H1 (cell line): Measurements from ENCODE around the gene POLR2H. TPM values are rescaled to one million over a fixed set of nuclear protein-coding genes. Genes with fewer than 3 reads are reported as not detected.

Experiments used
- CTCF ChIA-PET: fragments of 300-600 bp; sonication (Branson Sonifier 250); formaldehyde crosslinking; loops from one replicate; lab custom pipeline; 2021; ENCODE audit not compliant: partially characterized antibody; lab: Charles Lee
- POLR2A ChIA-PET: fragments of 300-600 bp; sonication (Branson Sonifier 250); formaldehyde crosslinking; loops from one replicate; lab custom pipeline; 2021; ENCODE audit warnings: inconsistent platforms; ENCODE audit not compliant: partially characterized antibody; lab: Charles Lee
- DNase-seq, 2 experiments: peaks; one replicate each; pipeline versions ENCODE4 v3.0.0 to v3.0.0-alpha.2; 2010 to 2022; ENCODE audit warnings: low spot score in 2 of 2, low read depth in 1 of 2, mixed read lengths in 1 of 2
- FAIRE-seq: peaks from 2 replicates; lab custom pipeline; 2011; peaks lifted over from hg19 to GRCh38; lab: Jason Lieb, UNC
- H2AFZ ChIP-seq: 2 replicates; pipeline ENCODE4 v1.8.1; 2012; ENCODE audit warnings: low read length, inconsistent platforms
- H2AK5ac ChIP-seq: 2 replicates; pipeline ENCODE4 v1.6.1; 2013; ENCODE audit warnings: low read depth, low read length
- H2BK120ac ChIP-seq: replicated peaks from 2 replicates; pipeline ENCODE3; 2013; ENCODE audit warnings: low read depth, low read length, inconsistent platforms
- H2BK12ac ChIP-seq: 2 replicates; pipeline ENCODE4 v1.6.1; 2013; ENCODE audit warnings: low read depth, low read length
- H2BK15ac ChIP-seq: 2 replicates; pipeline ENCODE4 v1.6.1; 2013; ENCODE audit warnings: low read length
- H2BK20ac ChIP-seq: 2 replicates; pipeline ENCODE4 v1.6.1; 2013; ENCODE audit warnings: low read length
- H2BK5ac ChIP-seq: 2 replicates; pipeline ENCODE4 v1.6.1; 2013; ENCODE audit warnings: low read depth, low read length
- H3K14ac ChIP-seq: 2 replicates; pipeline ENCODE4 v1.6.1; 2013; ENCODE audit warnings: inconsistent platforms; ENCODE audit not compliant: insufficient read length
- H3K18ac ChIP-seq: 2 replicates; pipeline ENCODE4 v1.6.1; 2013; ENCODE audit warnings: low read length; ENCODE audit errors: extremely low read depth
- H3K23ac ChIP-seq: 2 replicates; pipeline ENCODE4 v1.6.1; 2013; ENCODE audit warnings: inconsistent platforms; ENCODE audit not compliant: insufficient read length
- H3K23me2 ChIP-seq: 2 replicates; pipeline ENCODE4 v1.6.1; 2013; ENCODE audit warnings: low read depth, low read length
- H3K27ac ChIP-seq: 2 replicates; pipeline ENCODE4 v1.6.1; 2011; ENCODE audit warnings: low read depth, low read length, inconsistent platforms
- H3K27me3 ChIP-seq, 4 experiments: replicated peaks in 1 of 4; 1 replicate in 1 of 4; 2 replicates in 3 of 4; pipeline versions ENCODE4 v1.6.1 to v1.8.1; 2011 to 2013; ENCODE audit warnings: low read length in 3 of 4, mild to moderate bottlenecking in 3 of 4, inconsistent platforms in 2 of 4, mixed read lengths in 2 of 4, moderate library complexity in 1 of 4; ENCODE audit not compliant: control insufficient read depth in 3 of 4, insufficient read depth in 3 of 4; ENCODE audit errors: extremely low read depth in 1 of 4
- H3K36me3 ChIP-seq, 4 experiments: 2 replicates each; pipeline versions ENCODE4 v1.6.1 to v1.8.1; 2011 to 2013; ENCODE audit warnings: mild to moderate bottlenecking in 4 of 4, low read length in 3 of 4, moderate library complexity in 2 of 4, control low read depth in 1 of 4, inconsistent platforms in 1 of 4; ENCODE audit not compliant: insufficient read depth in 4 of 4, control insufficient read depth in 2 of 4
- H3K4ac ChIP-seq: replicated peaks from 2 replicates; pipeline ENCODE3; 2013; ENCODE audit warnings: low read length, low read depth, mixed read lengths, inconsistent platforms; ENCODE audit not compliant: insufficient read length
- H3K4me1 ChIP-seq, 4 experiments: replicated peaks in 1 of 4; 1 replicate in 1 of 4; 2 replicates in 3 of 4; pipeline versions ENCODE4 v1.6.1 to v1.8.1; 2011 to 2013; ENCODE audit warnings: low read length in 3 of 4, inconsistent platforms in 2 of 4, mixed read lengths in 1 of 4; ENCODE audit not compliant: insufficient read depth in 4 of 4, control insufficient read depth in 3 of 4
- H3K4me2 ChIP-seq, 2 experiments: 2 replicates each; pipeline versions ENCODE4 v1.6.1 to v1.8.1; 2011 to 2013; ENCODE audit warnings: low read depth in 2 of 2, low read length in 2 of 2, control low read depth in 1 of 2, inconsistent platforms in 1 of 2, mild to moderate bottlenecking in 1 of 2; ENCODE audit not compliant: insufficient read depth in 1 of 2
- H3K4me3 ChIP-seq, 4 experiments: fragments of 200-600, 300-600 bp in 1 of 4; sonication (generic), shearing (Covaris generic), sonication (Bioruptor Twin) in 1 of 4; 2 replicates each; pipeline versions ENCODE4 v1.5.1 to v1.8.1; 2011 to 2016; ENCODE audit warnings: low read length in 4 of 4, low read depth in 3 of 4, control low read depth in 2 of 4, inconsistent platforms in 2 of 4, mild to moderate bottlenecking in 2 of 4, mixed read lengths in 1 of 4, moderate library complexity in 1 of 4; ENCODE audit not compliant: insufficient read depth in 2 of 4; ENCODE audit errors: extremely low read depth in 1 of 4
- H3K56ac ChIP-seq: replicated peaks from 2 replicates; pipeline ENCODE3; 2013; ENCODE audit warnings: low read depth, mild to moderate bottlenecking, mixed read lengths, low read length, inconsistent platforms; ENCODE audit not compliant: insufficient read length
- H3K79me1 ChIP-seq: 2 replicates; pipeline ENCODE4 v1.6.1; 2013; ENCODE audit warnings: low read depth, low read length, control low read depth
- H3K79me2 ChIP-seq, 2 experiments: 2 replicates each; pipeline versions ENCODE4 v1.6.1 to v1.8.1; 2012 to 2013; ENCODE audit warnings: low read length in 2 of 2, mild to moderate bottlenecking in 2 of 2, inconsistent platforms in 1 of 2; ENCODE audit not compliant: insufficient read depth in 2 of 2, control insufficient read depth in 1 of 2
- H3K9ac ChIP-seq, 4 experiments: replicated peaks in 1 of 4; 1 replicate in 1 of 4; 2 replicates in 3 of 4; pipeline versions ENCODE4 v1.6.1 to v1.8.1; 2011 to 2013; ENCODE audit warnings: low read depth in 3 of 4, low read length in 3 of 4, control low read depth in 2 of 4, mild to moderate bottlenecking in 2 of 4, moderate library complexity in 2 of 4, inconsistent platforms in 1 of 4; ENCODE audit errors: extremely low read depth in 1 of 4
- H3K9me3 ChIP-seq, 2 experiments: 2 replicates each; pipeline versions ENCODE4 v1.6.1 to v1.8.1; 2012 to 2013; ENCODE audit warnings: mild to moderate bottlenecking in 2 of 2, moderate library complexity in 2 of 2, control low read depth in 1 of 2, inconsistent platforms in 1 of 2, low read depth in 1 of 2, low read length in 1 of 2, mixed read lengths in 1 of 2; ENCODE audit not compliant: insufficient read depth in 2 of 2
- H4K20me1 ChIP-seq, 2 experiments: replicated peaks in 1 of 2; 2 replicates each; pipeline versions ENCODE3 to v1.8.1; 2011 to 2013; ENCODE audit warnings: inconsistent platforms in 2 of 2, low read length in 2 of 2, mild to moderate bottlenecking in 1 of 2; ENCODE audit not compliant: insufficient read depth in 2 of 2, control insufficient read depth in 1 of 2
- H4K5ac ChIP-seq: 2 replicates; pipeline ENCODE4 v1.6.1; 2013; ENCODE audit warnings: low read length, low read depth, mixed read lengths, inconsistent platforms; ENCODE audit not compliant: insufficient read length
- H4K8ac ChIP-seq: 2 replicates; pipeline ENCODE4 v1.8.0; 2013; ENCODE audit warnings: mild to moderate bottlenecking, moderate library complexity, low read length, inconsistent platforms; ENCODE audit not compliant: insufficient read depth; ENCODE audit errors: extremely low read depth
- H4K91ac ChIP-seq: replicated peaks from 2 replicates; pipeline ENCODE3; 2013; ENCODE audit warnings: low read length, mixed read lengths, inconsistent platforms; ENCODE audit not compliant: insufficient read length
- CBX8 ChIP-seq: fragments of 300-800, 300-1000 bp; sonication (generic); IDR thresholded peaks from 2 replicates; pipeline ENCODE4 v1.7.1; 2016; ENCODE audit warnings: low read depth, low read length, borderline replicate concordance
- CREB1 ChIP-seq: IDR thresholded peaks from 2 replicates; pipeline ENCODE4 v1.6.1; 2012; ENCODE audit warnings: inconsistent platforms
- KDM1A ChIP-seq: fragments of 200-600, 300-600 bp; sonication (generic); IDR thresholded peaks from 2 replicates; pipeline ENCODE4 v1.7.1; 2016; ENCODE audit warnings: mild to moderate bottlenecking, low read length, borderline replicate concordance
- RNF2 ChIP-seq: fragments of 200-900, 300-1000 bp; sonication (generic); IDR thresholded peaks from 2 replicates; pipeline ENCODE4 v1.7.1; 2016; ENCODE audit warnings: borderline replicate concordance, low read depth, mild to moderate bottlenecking, antibody characterized with exemption, low read length; ENCODE audit not compliant: poor library complexity, severe bottlenecking; ENCODE audit errors: missing control alignments
- YY1 ChIP-seq: IDR thresholded peaks from 2 replicates; pipeline ENCODE4 v1.6.1; 2011; ENCODE audit warnings: low read depth, mild to moderate bottlenecking, low read length
- ZNF274 ChIP-seq: IDR thresholded peaks from 2 replicates; pipeline ENCODE4 v1.7.0; 2012; ENCODE audit warnings: low read length, borderline replicate concordance; ENCODE audit errors: extremely low read depth
- WGBS, 2 experiments: shearing (Covaris generic) in 1 of 2; methylation state at CpG; one replicate each; pipeline versions ENCODE4 v1.1.6 to v1.1.7; 2013 to 2015; ENCODE audit warnings: low lambda C conversion rate in 2 of 2, mixed read lengths in 2 of 2, inconsistent platforms in 1 of 2, low coverage in 1 of 2, missing lambda C conversion rate in 1 of 2; ENCODE audit not compliant: insufficient replicate concordance in 2 of 2, insufficient coverage in 1 of 2, insufficient read length in 1 of 2; ENCODE audit errors: extremely low coverage in 1 of 2, missing lambda C conversion rate in 1 of 2; 5-methylcytosine and 5-hydroxymethylcytosine counted together
- polyA plus RNA-seq, 7 experiments: library from polyadenylated mRNA; depleted of rRNA in 3 of 7; stranded (reverse) in 5 of 7; unstranded in 2 of 7; fragments of >200 nt in 5 of 7; fragments of 200-250 nt in 2 of 7; gene quantifications; 1 replicate in 5 of 7; 2 replicates in 1 of 7; 4 replicates in 1 of 7; pipeline versions ENCODE4 v1.2.1 to v1.2.3, GENCODE V29; 2011 to 2013; ENCODE audit warnings: missing spikeins in 2 of 7, mixed read lengths in 2 of 7
- total RNA-seq: library from RNA; stranded (reverse); fragmentation: NEBNext Ultra II Directional; extraction: Animal tissue kit (Norgen Biotek cat#: 25700); gene quantifications from 2 replicates; pipeline ENCODE4 v1.2.1, GENCODE V29; 2021
- TF ChIP-seq, protein P1 (sequence below): IDR thresholded peaks from 2 replicates; pipeline ENCODE4 v1.6.1; 2012; ENCODE audit warnings: low read length, inconsistent platforms

The POLR2H gene
- total and polyA plus RNA-seq, 2 of the 8 experiments (the other 6 are each of a cell fraction or from before 2014, with no cell fraction given), result 113 to 335 TPM

DNA sequence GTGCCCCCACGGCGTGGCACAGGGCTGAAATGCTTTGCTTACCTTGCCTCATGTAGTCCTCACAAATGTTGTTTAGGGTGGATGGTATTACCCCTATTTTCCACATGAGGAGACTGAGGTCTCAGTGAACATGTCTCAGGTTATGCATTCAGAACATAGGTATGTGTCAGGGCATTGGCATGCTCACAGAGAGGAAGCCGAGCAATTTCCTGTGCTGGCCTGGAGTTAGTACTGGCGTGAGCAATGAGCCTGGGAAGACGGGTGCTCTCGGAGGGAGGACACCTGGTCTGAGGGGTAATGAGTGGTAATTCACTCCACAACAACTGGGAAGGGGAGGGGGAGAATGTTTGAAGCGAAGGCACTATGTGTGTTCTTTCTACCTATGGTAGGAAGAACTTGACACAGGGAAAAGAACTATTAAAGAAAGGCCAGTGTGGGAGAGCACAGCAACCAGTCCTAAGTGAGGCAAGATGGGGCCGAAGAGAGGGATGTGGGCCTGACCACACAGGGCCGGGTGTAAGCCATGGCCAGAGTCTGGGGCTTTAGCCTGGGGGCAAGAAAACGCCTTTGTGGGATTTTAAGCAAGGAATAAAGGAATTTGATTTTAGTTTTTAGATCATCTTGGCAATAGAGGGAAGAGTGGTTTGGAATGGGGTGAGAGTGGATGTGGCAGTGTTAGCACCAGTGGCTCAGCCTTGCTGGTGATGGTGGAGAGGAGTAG is 29.0 kb upstream of the POLR2H start:
- Histone ChIP-seq H2BK12ac (no peak overlapping the region), H3K4me1 (peaks cover 0 to 12% (median 9%) of the 10 kb centered on the region in 4 experiments; a peak in 6 of 7 replicates), H2BK15ac (no peak overlapping the region), H3K18ac (no peak overlapping the region), H3K23me2 (peaks cover 12% of the 10 kb centered on the region), H3K4me2 (no peak overlapping the region), H3K56ac (no peak overlapping the region), H2BK120ac (no peak overlapping the region), H3K36me3 (peaks cover 44 to 73% (median 65%) of the 10 kb centered on the region in 4 experiments), H4K20me1 (peaks cover 17 to 32% of the 10 kb centered on the region in 2 experiments), H3K79me2 (0 out of 4 replicates have a peak, but pooled peaks cover 0 to 2% of the 10 kb centered on the region in 2 experiments), H3K4me3 (no peak overlapping the region), H3K27me3 (no peaks in the 10 kb centered on the region), H2AK5ac (no peak overlapping the region), H4K5ac (no peak overlapping the region), H4K8ac (no peak overlapping the region), H3K9me3 (no peaks in the 10 kb centered on the region), H4K91ac (no peak overlapping the region), H3K23ac (no peak overlapping the region), H2BK5ac (0 out of 2 replicates have a peak overlapping the region, but pooled peaks have one; percentile 2), H2BK20ac (no peak overlapping the region), H3K14ac (no peak overlapping the region), H3K79me1 (peaks cover 13% of the 10 kb centered on the region), H3K27ac (peak overlapping the region; percentile 12; the same call in 1 of the 2 replicates), H3K9ac (no peak overlapping the region; a peak in 1 of 7 replicates), H3K4ac (no peak overlapping the region), H2AFZ (no peak overlapping the region)
- WGBS, 2 experiments, result 84% methylated on average over 10 of the region's 10 CpGs; no CpG with 5 or more reads in 1 of the 2 experiments
- ChIA-PET CTCF (no interaction called here), POLR2A (interaction anchor here (1.4 to 9.8 kb wide), 4 partner anchors 8 to 17 kb away, joined by 5 to 148 read pairs (median 14); partner anchors contain the start of gene EIF4G1)
- DNase-seq (no peak), FAIRE-seq (no peak)
- TF ChIP-seq, protein P1, sequence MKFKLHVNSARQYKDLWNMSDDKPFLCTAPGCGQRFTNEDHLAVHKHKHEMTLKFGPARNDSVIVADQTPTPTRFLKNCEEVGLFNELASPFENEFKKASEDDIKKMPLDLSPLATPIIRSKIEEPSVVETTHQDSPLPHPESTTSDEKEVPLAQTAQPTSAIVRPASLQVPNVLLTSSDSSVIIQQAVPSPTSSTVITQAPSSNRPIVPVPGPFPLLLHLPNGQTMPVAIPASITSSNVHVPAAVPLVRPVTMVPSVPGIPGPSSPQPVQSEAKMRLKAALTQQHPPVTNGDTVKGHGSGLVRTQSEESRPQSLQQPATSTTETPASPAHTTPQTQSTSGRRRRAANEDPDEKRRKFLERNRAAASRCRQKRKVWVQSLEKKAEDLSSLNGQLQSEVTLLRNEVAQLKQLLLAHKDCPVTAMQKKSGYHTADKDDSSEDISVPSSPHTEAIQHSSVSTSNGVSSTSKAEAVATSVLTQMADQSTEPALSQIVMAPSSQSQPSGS, result no peak
- no peak for TF ChIP-seq YY1
- TF ChIP-seq RNF2, result no peak
- no peak for TF ChIP-seq ZNF274
- TF ChIP-seq CREB1, result no peak
- TF ChIP-seq KDM1A, result no peak
- TF ChIP-seq CBX8, result no peak
